NCI-H146 treated with DMSO at 0.1 percent for 48 hours (cell line): ENCODE measurements around the gene ATP13A4.
A peak's percentile ranks its signal among the peaks of the same experiment; 100 is the strongest.

Experiments used
- DNase-seq: peaks from one replicate; lab custom pipeline; 2025; ENCODE audit not compliant: unreplicated experiment; lab: John Stamatoyannopoulos, UW

The ATP13A4 gene

GRCh38 chr3:193554811-193555210 is at the start of gene ATP13A4:
Gene ATP13A4 (minus strand): TSS chr3:193554895. CDS start chr3:193554799, 96 bp downstream.
- no peak for DNase-seq

GRCh38 chr3:193599393-193599792 is 44.7 kb upstream of the ATP13A4 start:
- DNase-seq: no peak

- DNase-seq: no peak
These were observed 43.5 kb upstream of the ATP13A4 start for GRCh38 chr3:193598202-193598601.

- no peak for DNase-seq
These were observed 41.3 kb upstream of the ATP13A4 start for GRCh38 chr3:193595939-193596487.

- DNase-seq: no peak
These were observed 40.4 kb upstream of the ATP13A4 start for GRCh38 chr3:193594946-193595689.

GRCh38 chr3:193593668-193594030 is 39.0 kb upstream of the ATP13A4 start:
- peak; percentile 64 for DNase-seq

- DNase-seq: peak; percentile 100
These were observed 38.4 kb upstream of the ATP13A4 start, which contains the start of gene OPA1 for GRCh38 chr3:193592841-193593667. Gene OPA1 (plus strand): TSS chr3:193593208. CDS start chr3:193593378, 170 bp downstream.

- no peak for DNase-seq
These were observed 35.6 kb upstream of the ATP13A4 start for GRCh38 chr3:193590088-193590856.

- no peak for DNase-seq
These were observed 34.9 kb upstream of the ATP13A4 start for GRCh38 chr3:193589616-193590015.

GRCh38 chr3:193589129-193589528 is 34.4 kb upstream of the ATP13A4 start:
- no peak for DNase-seq

- no peak for DNase-seq
These were observed 31.8 kb upstream of the ATP13A4 start for GRCh38 chr3:193586526-193586925.

GRCh38 chr3:193585530-193585929 is 30.8 kb upstream of the ATP13A4 start:
- no peak for DNase-seq

- DNase-seq: no peak
These were observed 19.9 kb upstream of the ATP13A4 start for GRCh38 chr3:193574488-193575070.

GRCh38 chr3:193573403-193574191 is 18.9 kb upstream of the ATP13A4 start:
- no peak for DNase-seq

GRCh38 chr3:193572426-193572908 is 17.8 kb upstream of the ATP13A4 start:
- peak; percentile 78 for DNase-seq

GRCh38 chr3:193569119-193569518 is 14.4 kb upstream of the ATP13A4 start:
- DNase-seq: no peak

- no peak for DNase-seq
These were observed 9.3 kb upstream of the ATP13A4 start for GRCh38 chr3:193564012-193564411.

GRCh38 chr3:193563426-193563825 is 8.7 kb upstream of the ATP13A4 start:
- DNase-seq: no peak

GRCh38 chr3:193560870-193561269 is 6.2 kb upstream of the ATP13A4 start:
- no peak for DNase-seq

GRCh38 chr3:193560091-193560490 is 5.4 kb upstream of the ATP13A4 start:
- no peak for DNase-seq
